Progenitor cell of endocrine pancreas (in vitro differentiated cells): ENCODE results near the gene HLA-DPA1. TPM values are rescaled to one million over a fixed set of nuclear protein-coding genes. Genes with fewer than 3 reads are reported as not detected.

ENCODE experiments used
- DNase-seq: peaks from one replicate; pipeline ENCODE4 v3.0.0; 2021; ENCODE audit warnings: low spot score; ENCODE audit not compliant: unreplicated experiment
- H3K27ac Mint-ChIP-seq: 2 replicates; pipeline ENCODE4 v1.8.0; 2021; ENCODE audit warnings: mild to moderate bottlenecking, moderate library complexity, mixed read lengths
- H3K27me3 Mint-ChIP-seq: 2 replicates; pipeline ENCODE4 v1.8.0; 2021; ENCODE audit warnings: mixed read lengths
- H3K36me3 Mint-ChIP-seq: 2 replicates; pipeline ENCODE4 v1.8.0; 2022; ENCODE audit warnings: mixed read lengths; ENCODE audit not compliant: insufficient read depth
- H3K4me1 Mint-ChIP-seq: 2 replicates; pipeline ENCODE4 v1.8.0; 2021; ENCODE audit warnings: low read depth, mixed read lengths
- H3K4me3 Mint-ChIP-seq: 2 replicates; pipeline ENCODE4 v1.8.0; 2021; ENCODE audit warnings: low read depth, mild to moderate bottlenecking, moderate library complexity, mixed read lengths
- H3K9me3 Mint-ChIP-seq: 2 replicates; pipeline ENCODE4 v1.8.0; 2021; ENCODE audit warnings: low read depth, mixed read lengths
- CTCF ChIP-seq: fragments of 200-600 bp; sonication (generic); IDR thresholded peaks from one replicate; pipeline ENCODE4 v1.5.0; 2021; ENCODE audit warnings: antibody characterized with exemption, mild to moderate bottlenecking; ENCODE audit not compliant: unreplicated experiment
- total RNA-seq: library from RNA; stranded (reverse); gene quantifications from 2 replicates; pipeline ENCODE4 v1.2.1, GENCODE V29; 2021

HLA-DPA1 gene
- total RNA-seq, 1 donor from 2014 or later = 0.89 TPM

GRCh38 chr6:33029328-33030184 is 43.9 kb downstream of the HLA-DPA1 start:
- H3K9me3 Mint-ChIP-seq = no peaks in the 10 kb centered on the region
- H3K27me3 Mint-ChIP-seq = peaks cover 26% of the 10 kb centered on the region

GRCh38 chr6:33028220-33028849 is 45.1 kb downstream of the HLA-DPA1 start:
- no peak for DNase-seq
- no peaks in the 10 kb centered on the region for H3K9me3 Mint-ChIP-seq

More at GRCh38 chr6:33029328-33030184, 43.9 kb downstream of the HLA-DPA1 start:
- TF ChIP-seq CTCF = no peak
- Mint-ChIP-seq H3K36me3 (no peaks in the 10 kb centered on the region), H3K27ac (no peak overlapping the region), H3K4me1 (no peaks in the 10 kb centered on the region), H3K4me3 (no peak overlapping the region)
- DNase-seq = no peak

GRCh38 chr6:33024521-33024920 is 48.9 kb downstream of the HLA-DPA1 start:
- H3K27me3 Mint-ChIP-seq = peaks cover 13% of the 10 kb centered on the region
- H3K27ac Mint-ChIP-seq = no peak overlapping the region
- TF ChIP-seq CTCF = no peak

More at GRCh38 chr6:33028220-33028849, 45.1 kb downstream of the HLA-DPA1 start:
- Mint-ChIP-seq H3K27ac (no peak overlapping the region), H3K36me3 (no peaks in the 10 kb centered on the region), H3K27me3 (peaks cover 26% of the 10 kb centered on the region), H3K4me3 (no peak overlapping the region), H3K4me1 (no peaks in the 10 kb centered on the region)
- no peak for TF ChIP-seq CTCF

GRCh38 chr6:33023536-33023935 is 49.9 kb downstream of the HLA-DPA1 start:
- no peak overlapping the region for H3K4me3 Mint-ChIP-seq
- peaks cover 10% of the 10 kb centered on the region for H3K4me1 Mint-ChIP-seq
- H3K27me3 Mint-ChIP-seq = peaks cover 9% of the 10 kb centered on the region
- no peak for TF ChIP-seq CTCF
- no peaks in the 10 kb centered on the region for H3K9me3 Mint-ChIP-seq
- H3K36me3 Mint-ChIP-seq = no peaks in the 10 kb centered on the region
- H3K27ac Mint-ChIP-seq = no peak overlapping the region
- no peak for DNase-seq

More at GRCh38 chr6:33024521-33024920, 48.9 kb downstream of the HLA-DPA1 start:
- DNase-seq = no peak
- no peaks in the 10 kb centered on the region for H3K36me3 Mint-ChIP-seq
- H3K9me3 Mint-ChIP-seq = no peaks in the 10 kb centered on the region
- peaks cover 2% of the 10 kb centered on the region for H3K4me1 Mint-ChIP-seq
- H3K4me3 Mint-ChIP-seq = no peak overlapping the region

GRCh38 chr6:33021917-33022316 is 51.5 kb downstream of the HLA-DPA1 start:
- TF ChIP-seq CTCF = no peak
- no peak overlapping the region for H3K4me3 Mint-ChIP-seq
- H3K36me3 Mint-ChIP-seq = no peaks in the 10 kb centered on the region
- peaks cover 23% of the 10 kb centered on the region for H3K4me1 Mint-ChIP-seq
- peaks cover 16% of the 10 kb centered on the region for H3K27me3 Mint-ChIP-seq
- no peaks in the 10 kb centered on the region for H3K9me3 Mint-ChIP-seq
- no peak overlapping the region for H3K27ac Mint-ChIP-seq
- no peak for DNase-seq
